GM21526 (cell line): ENCODE results near the gene MDFI.
"Not testable (repeated sequence)": the region's sequence is repeated elsewhere in the genome, so short reads cannot be mapped to it uniquely, and the experiment has no call there.

ENCODE experiments used
- ATAC-seq: cut with Tn5 transposase; IDR thresholded peaks from one replicate; pipeline ENCODE4 v1.9.1; 2021; ENCODE audit warnings: moderate library complexity; ENCODE audit not compliant: unreplicated experiment, low FRiP score

MDFI gene

DNA sequence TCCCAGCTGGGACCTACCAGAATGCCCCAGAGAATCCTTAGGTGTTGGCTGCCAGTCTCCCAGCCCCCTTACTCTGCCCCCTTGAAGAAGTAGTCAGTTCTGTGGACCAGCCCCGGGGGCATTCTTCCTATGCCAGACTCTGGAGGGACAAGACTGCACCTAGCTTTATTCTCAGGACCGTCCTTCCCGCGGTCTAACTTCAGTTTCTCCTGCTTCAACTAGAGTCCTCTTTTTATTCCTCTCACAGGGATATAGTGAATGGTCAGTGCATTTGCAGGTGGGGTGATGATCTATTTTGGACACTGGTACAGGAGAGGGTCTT, 35.9 kb upstream of the MDFI start:
- no peak for ATAC-seq

DNA sequence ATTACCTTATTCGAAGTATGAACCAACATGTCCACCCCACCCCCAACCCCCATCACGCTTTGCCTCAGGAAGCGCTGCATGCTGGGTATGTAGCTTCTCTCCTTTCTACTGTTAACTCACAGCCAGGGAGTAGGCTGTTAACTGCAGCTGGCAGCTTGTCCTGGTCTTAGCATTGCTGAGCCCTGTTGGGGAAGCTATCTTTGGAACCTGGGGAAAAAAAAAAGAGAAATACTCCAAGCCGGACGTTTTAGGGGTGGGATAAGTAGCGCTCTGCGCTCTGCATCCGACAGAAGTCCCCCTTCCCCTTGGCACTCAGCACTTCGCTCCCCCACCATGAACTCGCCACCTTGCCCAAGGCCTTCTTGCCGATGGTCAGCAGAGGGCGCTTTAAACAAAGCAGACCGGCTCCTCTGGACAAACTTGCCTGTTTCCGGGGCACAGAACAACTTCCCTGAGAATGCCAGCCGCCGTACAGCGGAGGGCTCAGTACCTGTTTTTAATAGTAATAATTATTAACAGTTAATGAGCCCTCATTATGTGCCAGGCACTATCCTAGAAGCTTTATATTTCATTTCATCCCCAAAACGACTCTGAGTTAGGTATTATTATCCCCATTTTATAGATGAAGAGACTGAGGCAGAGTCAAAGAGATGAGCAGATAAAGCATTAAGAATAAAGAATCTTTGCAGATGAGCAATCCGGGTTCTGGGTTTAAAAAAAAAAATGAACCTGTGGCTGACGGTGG, 35.2 kb upstream of the MDFI start:
- ATAC-seq: no peak

DNA sequence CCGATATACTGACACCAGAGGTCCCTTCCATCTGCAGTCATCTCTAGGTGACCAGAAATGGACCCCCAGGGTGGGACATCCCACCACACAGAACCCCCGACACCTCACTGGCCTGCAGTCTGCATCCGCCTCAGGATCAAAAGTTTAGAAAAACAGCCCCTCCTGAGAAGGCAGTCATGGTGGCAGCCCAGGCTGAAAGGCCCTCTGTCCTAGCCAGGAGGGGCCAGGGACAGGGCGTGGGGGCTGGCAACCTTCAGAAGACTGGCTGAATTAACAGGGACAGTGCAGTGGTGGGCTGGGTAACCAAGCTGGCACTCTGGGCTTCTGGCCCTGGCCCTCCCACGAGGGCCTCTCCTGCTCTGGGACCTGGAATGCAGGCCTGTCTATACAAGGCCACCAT, 34.3 kb upstream of the MDFI start:
- ATAC-seq: no peak

DNA sequence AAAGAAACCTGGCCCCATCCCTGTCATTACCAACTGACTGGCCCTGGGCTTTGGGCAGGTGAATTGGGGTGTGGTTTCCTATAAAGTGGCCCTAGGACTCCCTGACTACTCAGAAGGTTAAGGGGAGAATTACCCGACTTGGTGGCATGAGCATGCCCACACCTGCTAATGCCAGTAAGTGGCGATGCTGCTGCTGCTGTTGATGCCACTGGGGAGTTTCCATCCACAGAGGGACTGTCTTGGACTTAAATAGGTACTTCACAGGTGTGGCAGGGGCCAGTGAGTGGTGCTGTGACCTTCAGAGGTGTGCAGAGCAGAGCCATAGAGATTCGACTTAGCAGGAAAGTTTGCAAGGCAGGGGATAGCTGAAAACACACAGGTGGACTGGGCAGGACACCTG, 32.6 kb upstream of the MDFI start:
- ATAC-seq: no peak

DNA sequence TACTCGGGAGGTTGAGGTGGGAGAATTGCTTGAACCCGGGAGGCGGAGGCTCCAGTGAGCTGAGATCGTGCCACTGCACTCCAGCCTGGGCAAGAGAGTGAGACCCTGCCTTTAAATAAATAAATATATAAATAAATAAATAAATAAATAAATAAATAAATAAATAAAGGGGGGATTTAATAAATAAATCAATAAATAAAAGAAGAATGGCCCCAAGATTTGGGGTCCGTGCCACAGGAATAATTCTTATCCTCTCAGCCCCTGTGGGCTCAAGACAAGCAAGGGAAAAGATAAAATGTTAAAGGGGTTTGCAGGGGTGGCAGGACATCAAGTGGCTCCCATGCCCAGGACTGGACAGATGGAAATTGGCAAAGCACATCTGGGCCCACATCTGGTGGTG, 31.2 kb upstream of the MDFI start:
- no peak for ATAC-seq

DNA sequence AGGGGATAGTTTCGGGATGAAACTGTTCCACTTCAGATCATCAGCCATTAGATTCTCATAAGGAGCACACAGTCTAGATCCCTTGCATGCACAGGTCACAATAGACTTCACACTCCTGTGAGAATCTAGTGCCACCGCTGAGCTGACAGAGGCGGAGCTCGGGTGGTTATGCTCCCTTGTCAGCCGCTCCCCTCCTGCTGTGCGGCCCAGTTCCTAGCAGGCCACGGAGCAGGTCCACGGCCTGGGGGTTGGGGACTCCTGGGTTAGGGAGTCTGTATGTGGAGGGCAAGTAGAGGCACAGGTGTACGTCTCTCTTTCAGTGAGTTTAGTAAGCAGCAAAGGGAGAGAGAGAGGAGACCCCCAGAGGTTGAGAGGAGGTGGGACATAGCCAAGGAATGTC, 30.5 kb upstream of the MDFI start:
- ATAC-seq: no peak

DNA sequence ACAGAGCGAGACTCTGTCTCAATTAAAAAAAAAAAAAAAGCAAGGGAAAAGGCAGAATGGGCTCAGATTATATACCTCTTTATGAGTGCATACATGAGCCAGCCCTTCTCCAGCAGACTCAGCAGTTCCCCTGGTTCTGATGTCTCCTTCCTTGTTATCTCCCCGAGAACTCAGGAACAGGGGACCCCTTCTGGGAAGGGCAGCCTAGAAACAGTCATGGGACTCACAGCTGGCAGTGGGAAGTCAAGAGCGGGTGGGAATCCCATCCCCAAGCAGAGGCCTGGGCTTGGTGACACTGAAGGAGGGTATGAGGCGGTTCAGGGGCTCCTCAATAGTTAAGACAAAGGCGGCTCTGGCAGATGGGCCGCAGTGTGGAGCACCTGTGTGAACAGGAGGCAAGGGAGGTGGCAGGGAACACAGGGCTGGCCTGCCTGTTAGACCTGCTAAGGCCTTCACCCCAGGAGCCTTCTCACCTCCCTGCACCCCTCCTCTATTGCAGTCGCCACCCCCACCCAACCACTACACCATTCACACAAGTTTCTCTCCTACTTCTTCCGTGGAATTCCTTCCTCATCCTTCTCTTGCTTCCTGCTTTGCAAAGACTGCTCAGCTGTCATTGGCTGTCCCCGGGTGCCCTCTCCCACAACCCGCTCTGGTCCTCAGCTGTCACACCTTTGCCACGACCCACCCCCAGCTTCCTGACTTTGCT, 29.7 kb upstream of the MDFI start:
- no peak for ATAC-seq

DNA sequence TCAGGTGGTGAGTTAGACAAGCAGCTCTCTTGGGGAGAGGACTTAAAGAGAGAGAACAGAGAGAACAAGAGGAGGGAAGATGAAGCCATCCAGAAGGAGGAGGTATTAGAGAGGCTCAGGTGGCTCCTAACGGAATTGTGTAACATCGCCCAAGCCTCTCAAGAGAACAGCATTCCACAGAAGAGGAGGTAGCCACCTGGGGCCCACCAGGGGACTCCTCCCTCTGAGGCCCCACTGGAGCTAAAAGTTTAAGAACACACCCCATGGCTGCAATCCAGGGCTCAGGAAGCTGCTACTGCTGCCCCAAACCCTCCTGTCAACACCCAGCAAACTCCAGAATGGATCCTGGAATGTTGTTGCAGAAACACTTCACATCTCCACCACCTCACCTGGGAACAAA, 23.6 kb upstream of the MDFI start:
- no peak for ATAC-seq

DNA sequence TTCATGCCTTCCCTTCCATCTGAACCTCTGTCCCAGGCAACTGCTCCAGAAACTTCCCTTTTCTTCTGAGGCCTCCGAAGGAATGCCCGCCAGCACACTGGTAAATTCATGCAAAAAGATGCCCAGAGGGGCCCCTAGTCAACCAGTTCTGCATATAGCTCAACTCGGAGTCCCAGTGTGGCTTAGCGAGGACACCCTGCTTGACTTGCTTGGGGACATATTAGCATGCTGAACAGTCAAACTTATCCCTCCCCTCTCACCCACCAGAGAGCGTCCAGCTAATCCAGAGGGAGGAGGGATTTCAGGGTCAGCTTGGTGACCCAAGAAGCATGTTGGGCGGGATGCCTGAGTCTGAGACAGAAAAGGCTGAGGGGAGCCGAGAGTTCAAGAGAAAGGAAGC, 23.0 kb upstream of the MDFI start:
- ATAC-seq: no peak

DNA sequence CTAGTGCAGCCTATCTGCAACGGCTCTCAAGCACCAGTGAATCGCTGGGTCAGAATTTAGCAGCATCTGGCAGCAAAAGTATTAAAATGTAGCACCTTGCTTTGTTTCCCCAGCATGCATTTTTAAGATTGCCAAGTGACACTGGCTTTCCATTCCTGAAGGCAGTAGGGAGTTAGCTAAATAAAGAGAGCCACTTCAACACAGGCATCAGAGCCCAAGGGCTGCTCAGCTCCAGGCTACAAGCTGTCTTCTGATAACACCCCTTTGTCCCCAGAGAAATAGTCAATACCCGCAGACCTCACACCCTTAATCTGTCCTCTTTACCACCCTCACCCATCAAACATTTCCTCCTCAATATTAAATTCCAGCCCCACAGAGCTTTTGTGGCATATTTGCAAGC, 19.7 kb upstream of the MDFI start:
- ATAC-seq: no peak

DNA sequence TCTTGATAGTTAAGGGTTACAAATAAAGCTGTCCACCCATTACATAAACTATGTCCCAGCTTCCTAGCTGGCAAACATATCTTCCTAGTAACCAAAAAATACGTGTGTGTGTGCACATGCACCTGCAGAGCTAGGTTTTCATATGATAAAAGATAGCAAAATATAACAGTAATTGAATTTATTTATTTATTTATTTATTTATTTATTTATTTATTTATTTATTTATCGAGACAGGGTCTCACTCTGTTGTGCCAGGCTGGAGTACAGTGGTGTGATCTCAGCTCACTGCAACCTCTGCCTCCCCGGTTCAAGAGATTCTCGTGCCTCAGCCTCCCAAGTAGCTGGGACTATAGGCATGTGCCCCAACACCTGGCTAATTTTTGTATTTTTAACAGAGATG, 19.1 kb upstream of the MDFI start:
- ATAC-seq: not testable (repeated sequence)

DNA sequence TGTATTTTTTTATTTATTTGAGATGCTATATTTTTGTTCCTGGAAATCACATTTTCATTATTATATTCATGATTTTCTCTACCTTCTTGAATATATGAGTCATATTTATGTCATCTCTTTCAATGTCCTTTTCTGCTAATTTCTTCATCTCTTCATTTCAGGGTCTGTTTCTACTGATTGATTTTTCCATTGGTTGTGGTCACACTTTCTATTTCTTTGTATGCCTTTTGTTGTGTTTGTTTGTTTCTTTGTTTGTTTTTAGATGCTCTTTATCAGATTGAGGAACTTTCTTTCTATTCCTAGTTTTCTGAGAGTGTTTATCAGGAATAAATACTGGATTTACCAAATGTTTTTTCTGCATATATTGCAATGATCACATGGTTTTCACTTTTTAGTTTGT, 16.9 kb upstream of the MDFI start:
- no peak for ATAC-seq

DNA sequence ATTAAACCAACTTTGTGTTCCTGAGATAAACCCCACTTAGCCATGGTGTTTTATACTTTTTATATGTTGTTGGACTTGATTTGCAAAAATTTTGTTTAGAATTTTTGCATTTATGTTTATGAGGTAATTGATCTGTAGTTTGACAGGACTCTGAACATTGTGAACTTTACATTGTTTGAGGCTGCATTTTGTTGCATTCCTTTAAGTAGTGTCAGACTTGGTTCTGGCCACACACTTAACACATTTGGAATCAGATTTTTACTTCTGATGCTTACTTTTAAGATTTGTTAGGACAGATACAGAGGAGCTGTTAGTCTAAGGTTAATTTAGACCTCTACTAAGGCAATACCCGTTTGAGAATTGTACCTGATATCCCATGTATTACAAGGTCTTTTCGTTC, 16.5 kb upstream of the MDFI start:
- no peak for ATAC-seq

DNA sequence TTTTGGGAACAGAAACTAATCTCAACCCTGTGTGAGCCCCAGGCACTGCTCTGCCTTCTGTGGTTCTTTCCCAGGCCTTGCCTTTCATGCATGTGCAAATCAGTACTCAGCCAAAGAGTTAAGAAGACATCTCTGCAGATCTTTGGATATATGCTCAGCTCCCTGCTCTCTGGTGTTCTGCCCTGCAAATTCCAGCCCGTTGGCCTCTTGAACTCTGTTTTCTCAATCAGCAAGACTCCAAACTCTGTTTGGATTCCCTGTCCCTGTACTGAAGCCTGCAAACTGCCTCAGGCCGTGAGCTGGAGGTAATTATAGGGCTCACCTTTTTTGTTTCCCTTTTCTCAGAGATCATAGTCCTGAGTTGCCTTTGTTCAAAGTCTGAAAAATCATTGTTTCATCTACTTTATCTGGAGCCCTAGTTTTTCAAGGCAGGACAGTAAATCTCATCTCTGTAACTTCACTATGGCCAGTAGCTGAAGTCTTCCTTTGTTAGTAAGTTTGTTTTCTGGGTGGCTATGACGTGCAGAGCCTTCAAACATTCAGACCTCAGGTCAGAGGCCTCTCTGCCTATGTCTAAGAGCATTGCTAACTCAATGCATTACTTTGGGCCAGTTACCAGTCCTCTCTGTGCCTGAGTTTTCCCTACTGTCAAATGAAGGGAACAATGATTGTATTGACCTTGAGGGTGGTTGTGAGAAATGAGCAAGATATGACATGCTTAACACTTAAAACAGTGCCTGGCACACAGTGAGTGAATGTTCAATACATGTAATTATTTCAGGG, 15.9 kb upstream of the MDFI start:
- ATAC-seq: no peak

DNA sequence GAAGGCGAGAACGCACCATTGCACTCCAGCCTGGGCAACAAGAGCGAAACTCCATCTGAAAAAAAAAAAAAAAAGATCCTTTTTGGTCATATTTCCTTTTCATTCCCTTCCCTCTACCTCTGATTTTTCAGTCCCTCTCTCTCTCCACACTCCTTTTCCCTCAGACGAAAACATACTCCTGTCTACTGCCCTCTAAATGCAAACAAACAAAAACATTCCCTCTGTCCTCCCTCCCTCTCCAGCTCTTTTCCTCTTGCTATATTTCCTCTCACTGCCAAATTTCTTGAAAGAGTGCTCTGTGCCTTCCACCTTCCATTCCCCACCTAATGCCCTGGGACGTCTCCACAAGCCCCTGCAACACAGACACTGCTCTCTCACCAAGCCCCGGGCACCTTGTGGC, 14.9 kb upstream of the MDFI start:
- ATAC-seq: no peak

DNA sequence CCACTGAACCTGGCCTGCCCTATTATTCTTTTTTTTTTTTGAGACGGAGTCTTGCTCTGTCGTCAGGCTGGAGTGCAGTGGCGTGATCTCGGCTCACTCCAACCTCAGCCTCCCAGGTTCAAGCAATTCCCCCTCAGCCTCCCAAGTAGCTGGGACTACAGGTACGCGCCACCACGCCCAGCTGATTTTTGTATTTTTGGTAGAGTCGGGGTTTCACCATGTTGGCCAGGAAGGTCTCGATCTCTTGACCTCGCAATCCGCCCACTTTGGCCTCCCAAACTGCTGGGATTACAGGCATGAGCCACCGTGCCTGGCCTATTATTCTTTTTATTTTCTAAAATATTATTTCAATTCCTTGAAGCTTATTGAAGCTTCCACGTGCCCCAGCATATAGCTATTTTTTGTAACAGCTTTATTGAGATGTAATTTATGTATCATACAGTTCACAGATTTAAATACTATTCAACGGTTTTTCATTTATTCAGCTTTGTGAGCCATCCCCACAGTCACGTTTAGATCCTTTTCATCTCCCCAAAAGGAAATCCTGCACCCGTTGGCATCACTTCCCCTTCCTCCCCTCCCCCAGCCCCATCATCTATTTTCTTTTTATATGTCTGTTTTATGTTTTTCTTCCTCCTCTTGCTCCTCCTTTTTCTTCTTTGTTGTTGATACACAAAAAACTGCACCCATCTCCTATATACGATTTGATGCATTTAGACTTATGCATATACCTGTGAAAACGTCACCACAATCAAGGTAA, 13.5 kb upstream of the MDFI start:
- ATAC-seq: no peak

DNA sequence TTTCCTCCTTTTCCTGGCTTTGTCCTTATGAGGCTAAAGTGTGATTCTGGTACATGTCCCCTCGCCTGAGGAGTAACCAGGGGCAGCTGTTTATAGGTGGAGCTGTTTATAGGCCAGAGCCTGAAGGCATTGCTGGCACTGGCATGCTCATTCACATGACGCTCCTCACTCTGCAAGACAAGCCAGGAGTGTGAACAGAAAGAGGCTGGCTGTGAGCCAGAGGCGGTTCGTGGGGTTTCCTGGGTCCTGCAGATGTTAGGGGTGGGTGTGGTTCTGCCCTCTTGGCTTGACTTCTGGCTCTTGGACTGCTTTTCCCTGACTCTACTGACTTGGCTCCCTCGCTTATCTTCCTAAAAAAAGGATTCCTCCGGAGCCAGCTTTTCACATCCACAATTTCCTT, 12.8 kb upstream of the MDFI start:
- no peak for ATAC-seq

DNA sequence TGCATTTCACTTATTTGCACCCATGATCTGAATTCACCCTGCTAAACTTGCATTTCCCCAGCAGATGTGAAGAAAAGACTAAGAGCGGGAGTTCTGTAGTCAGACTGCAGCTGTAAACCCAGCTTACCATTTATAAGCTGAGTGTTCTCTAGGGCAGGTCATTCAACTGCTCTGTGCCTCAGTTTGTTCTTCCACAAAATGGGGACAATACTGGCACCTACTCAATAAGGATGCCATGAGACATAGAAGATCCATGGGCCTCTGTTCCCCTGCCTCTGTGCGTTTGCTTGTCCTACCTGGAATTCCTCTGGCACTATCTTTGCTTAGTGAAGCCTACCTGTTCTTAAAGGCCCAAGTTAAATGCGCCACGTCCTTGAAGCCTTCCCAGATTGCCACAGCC, 12.2 kb upstream of the MDFI start:
- no peak for ATAC-seq

DNA sequence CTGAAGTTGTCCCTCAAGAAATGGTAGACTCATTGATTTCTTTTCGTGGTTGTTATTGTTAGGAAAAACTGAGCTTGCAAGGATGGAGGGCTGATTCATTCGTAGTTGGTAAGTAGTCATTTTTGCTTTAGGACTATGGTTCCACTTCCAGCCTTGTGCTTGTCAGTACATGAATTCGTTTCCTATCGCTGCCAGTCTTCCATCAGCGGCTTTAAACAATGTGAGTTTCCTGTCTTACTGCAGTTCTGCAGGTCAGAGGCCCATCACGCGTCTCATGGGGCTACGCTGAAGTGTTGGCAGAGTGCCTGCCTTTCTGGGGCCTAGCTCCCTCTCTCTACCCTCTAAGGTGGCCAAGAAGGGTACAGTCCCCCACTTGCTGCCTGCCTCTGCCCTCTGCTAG, 11.4 kb upstream of the MDFI start:
- no peak for ATAC-seq

DNA sequence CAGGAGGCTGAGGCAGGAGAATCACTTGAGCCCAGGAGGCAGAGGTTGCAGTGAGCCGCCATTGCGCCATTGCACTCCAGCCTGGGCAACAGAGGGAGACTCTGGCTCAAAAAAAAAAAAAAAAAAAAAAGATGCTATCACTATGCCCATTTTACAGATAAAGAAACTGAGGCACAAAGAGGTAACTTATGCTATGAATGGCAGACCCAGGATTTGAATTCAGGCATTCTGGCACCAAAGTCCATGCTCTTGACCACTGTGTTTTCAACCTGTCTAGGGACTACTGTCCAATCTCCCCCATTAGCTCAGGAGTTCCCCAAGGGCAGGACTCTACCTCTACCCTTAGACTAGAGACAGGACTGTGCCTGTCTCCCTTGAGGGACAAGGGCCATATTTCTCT, 9.1 kb upstream of the MDFI start:
- ATAC-seq: no peak

DNA sequence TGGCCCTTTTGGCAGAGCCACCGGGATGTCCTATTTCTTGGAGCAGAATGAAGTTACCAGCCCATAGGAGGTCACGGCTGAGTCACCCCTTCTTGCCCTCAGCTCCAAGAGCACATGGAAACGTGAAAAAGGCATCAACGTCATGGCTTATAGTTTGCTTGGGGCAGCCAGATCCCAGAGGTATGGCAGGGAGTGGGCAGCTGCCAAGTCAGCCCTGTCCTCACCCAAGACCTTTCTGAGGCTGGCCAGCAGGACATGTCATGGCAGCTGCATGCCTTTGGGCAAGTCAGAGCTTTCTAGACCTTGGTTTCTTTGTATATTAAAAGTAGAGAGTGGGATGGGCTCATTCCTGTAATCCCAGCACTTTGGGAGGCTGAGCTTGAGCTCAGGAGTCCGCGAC, 8.2 kb upstream of the MDFI start:
- ATAC-seq: no peak
